ENCODE data around the gene FAIM. TPM values are rescaled to one million over a fixed set of nuclear protein-coding genes. Genes with fewer than 3 reads are reported as not detected.
"Not testable (repeated sequence)": the region's sequence is repeated elsewhere in the genome, so short reads cannot be mapped to it uniquely, and the experiment has no call there.

Gene FAIM
- total RNA-seq, 1 donor from 2014 or later = 12.5 TPM

DNA sequence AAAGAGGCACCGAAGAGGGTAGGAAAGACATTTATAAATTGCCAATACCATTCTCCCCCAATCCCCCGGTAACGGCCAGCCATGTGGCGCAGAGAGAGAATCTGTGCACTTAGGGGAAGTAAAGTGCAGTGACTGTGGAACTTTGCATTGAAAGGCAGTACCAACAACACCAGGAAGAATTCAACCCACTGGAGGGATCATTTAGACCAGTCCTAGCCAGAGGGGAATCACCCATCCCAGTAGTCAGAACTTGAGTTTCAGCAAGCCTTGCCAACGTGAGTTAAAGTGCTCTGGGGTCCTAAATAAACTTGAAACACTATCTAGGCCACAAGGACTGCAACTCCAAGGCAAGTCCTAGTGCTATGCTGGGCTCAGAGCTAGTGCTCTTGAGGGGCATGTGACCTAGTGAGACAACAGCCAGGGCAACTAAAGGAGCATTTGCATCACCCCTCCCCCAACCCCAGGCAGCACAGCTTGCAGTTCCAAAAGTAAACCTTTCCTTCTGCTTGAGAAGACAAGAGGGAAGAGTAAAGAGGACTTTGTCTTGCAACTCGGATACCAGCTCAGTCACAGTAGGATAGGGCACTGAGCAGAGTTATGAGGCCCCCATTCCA, 29.5 kb upstream of the FAIM start:
- Histone ChIP-seq H3K9ac (ENCODE audit: low read depth in 1 of 3, low read length in 3 of 3) (no peak overlapping the region), H3K9me3 (ENCODE audit: control insufficient read depth in 3 of 3, low read length in 3 of 3) (peaks cover 0 to under 1% (median 0%) of the 10 kb centered on the region in 3 donors), H3K4me1 (ENCODE audit: control insufficient read depth in 3 of 3, insufficient read depth in 3 of 3, low read length in 3 of 3) (peaks cover 0 to 12% (median 7%) of the 10 kb centered on the region in 3 donors), H3K4me3 (ENCODE audit: low read length in 3 of 3) (peak overlapping the region in 1 of 3 donors; percentile 29), H3K27ac (ENCODE audit: low read depth, low read length) (no peak overlapping the region), H3K36me3 (ENCODE audit: control insufficient read depth in 3 of 3, insufficient read depth in 3 of 3, low read length in 3 of 3) (peaks cover 0 to 2% (median 0%) of the 10 kb centered on the region in 3 donors), H3K27me3 (ENCODE audit: control insufficient read depth in 3 of 3, insufficient read depth in 3 of 3, low read length in 3 of 3) (no peaks in the 10 kb centered on the region)

- Histone ChIP-seq H3K9me3 (ENCODE audit: control insufficient read depth in 3 of 3, low read length in 3 of 3) (no peaks in the 10 kb centered on the region), H3K36me3 (ENCODE audit: control insufficient read depth in 3 of 3, insufficient read depth in 3 of 3, low read length in 3 of 3) (peaks cover 0 to 8% (median 4%) of the 10 kb centered on the region in 3 donors), H3K9ac (ENCODE audit: low read depth in 1 of 3, low read length in 3 of 3) (no peak overlapping the region), H3K4me3 (ENCODE audit: low read length in 3 of 3) (no peak overlapping the region), H3K4me1 (ENCODE audit: control insufficient read depth in 3 of 3, insufficient read depth in 3 of 3, low read length in 3 of 3) (no peaks in the 10 kb centered on the region), H3K27ac (ENCODE audit: low read depth, low read length) (no peak overlapping the region), H3K27me3 (ENCODE audit: control insufficient read depth in 3 of 3, insufficient read depth in 3 of 3, low read length in 3 of 3) (no peaks in the 10 kb centered on the region)
Observed at GRCh38 chr3:138587374-138587773, 21.2 kb upstream of the FAIM start.

DNA sequence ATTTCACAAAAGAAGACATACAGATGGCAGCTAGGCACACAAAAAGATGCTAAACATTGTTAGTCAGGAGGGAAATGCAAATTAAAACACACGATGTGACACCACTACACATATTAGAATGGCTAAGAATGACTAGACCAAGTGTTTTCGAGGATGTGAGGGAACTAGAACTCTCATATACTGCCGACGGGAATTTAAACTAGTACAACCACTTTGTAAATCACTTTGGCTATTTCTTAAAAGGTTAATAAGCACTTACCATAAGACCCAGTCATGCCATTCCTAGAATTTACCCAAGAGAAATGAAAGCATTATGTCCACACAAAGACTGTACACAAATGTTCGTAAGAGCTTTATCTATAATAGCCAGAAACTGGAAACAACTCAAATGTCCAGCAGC, 20.1 kb upstream of the FAIM start:
- H3K27ac ChIP-seq (ENCODE audit: low read depth, low read length) = no peak overlapping the region
- H3K9me3 ChIP-seq (ENCODE audit: control insufficient read depth in 3 of 3, low read length in 3 of 3) = no peaks in the 10 kb centered on the region
- H3K27me3 ChIP-seq (ENCODE audit: control insufficient read depth in 3 of 3, insufficient read depth in 3 of 3, low read length in 3 of 3) = no peaks in the 10 kb centered on the region
- H3K4me3 ChIP-seq (ENCODE audit: low read length in 3 of 3) = no peak overlapping the region
- peaks cover 0 to 8% (median 4%) of the 10 kb centered on the region in 3 donors for H3K36me3 ChIP-seq (ENCODE audit: control insufficient read depth in 3 of 3, insufficient read depth in 3 of 3, low read length in 3 of 3)
- peaks cover under 1 to 2% (median 1%) of the 10 kb centered on the region in 3 donors for H3K4me1 ChIP-seq (ENCODE audit: control insufficient read depth in 3 of 3, insufficient read depth in 3 of 3, low read length in 3 of 3)
- no peak overlapping the region for H3K9ac ChIP-seq (ENCODE audit: low read depth in 1 of 3, low read length in 3 of 3)

- Histone ChIP-seq H3K9ac (ENCODE audit: low read depth in 1 of 3, low read length in 3 of 3) (no peak overlapping the region), H3K27ac (ENCODE audit: low read depth, low read length) (no peak overlapping the region), H3K27me3 (ENCODE audit: control insufficient read depth in 3 of 3, insufficient read depth in 3 of 3, low read length in 3 of 3) (no peaks in the 10 kb centered on the region), H3K4me1 (ENCODE audit: control insufficient read depth in 3 of 3, insufficient read depth in 3 of 3, low read length in 3 of 3) (peaks cover 4 to 11% (median 5%) of the 10 kb centered on the region in 3 donors), H3K36me3 (ENCODE audit: control insufficient read depth in 3 of 3, insufficient read depth in 3 of 3, low read length in 3 of 3) (peaks cover 0 to 8% (median 4%) of the 10 kb centered on the region in 3 donors), H3K4me3 (ENCODE audit: low read length in 3 of 3) (no peak overlapping the region), H3K9me3 (ENCODE audit: control insufficient read depth in 3 of 3, low read length in 3 of 3) (no peaks in the 10 kb centered on the region)
Observed at GRCh38 chr3:138591392-138591791, 17.2 kb upstream of the FAIM start.

DNA sequence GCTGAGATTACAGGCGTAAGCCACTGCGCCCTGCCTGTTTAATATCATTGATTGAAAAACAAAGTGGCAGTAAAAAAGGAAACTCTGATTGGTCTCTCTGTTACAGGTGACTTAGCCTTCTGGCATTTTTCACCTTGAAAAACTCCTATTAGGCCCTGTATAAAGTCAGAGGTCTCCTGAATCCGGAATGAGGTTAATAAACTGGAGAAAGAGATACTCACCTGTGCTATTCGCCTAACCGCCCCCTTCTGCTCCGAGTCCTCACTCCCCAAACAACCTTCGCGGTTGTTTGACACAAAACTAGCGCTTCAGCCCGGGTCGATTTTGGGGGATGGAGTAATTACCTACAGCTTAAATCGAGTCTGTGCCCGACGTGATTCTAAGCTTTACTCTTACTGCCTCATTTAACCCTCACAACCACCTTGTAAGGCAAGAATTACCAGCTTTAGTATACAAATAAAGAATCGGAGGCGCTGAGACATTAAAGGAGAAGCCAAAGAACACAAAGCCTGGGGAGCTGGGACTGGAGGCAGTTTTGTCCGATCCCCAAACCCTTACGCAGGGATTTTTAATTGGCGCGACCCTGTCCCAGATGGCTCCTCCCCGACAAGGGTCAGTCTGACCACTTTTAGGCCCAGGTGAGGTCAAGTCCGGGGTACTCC, 15.0 kb upstream of the FAIM start:
- Histone ChIP-seq H3K27me3 (ENCODE audit: control insufficient read depth in 3 of 3, insufficient read depth in 3 of 3, low read length in 3 of 3) (no peaks in the 10 kb centered on the region), H3K27ac (ENCODE audit: low read depth, low read length) (peak overlapping the region; percentile 83)

GRCh38 chr3:138594150-138594934, 14.2 kb upstream of the FAIM start, which contains the start of gene CEP70:
Gene CEP70 (minus strand): TSS chr3:138594260. CDS start chr3:138572927, 21,333 bp downstream.
- Histone ChIP-seq H3K36me3 (ENCODE audit: control insufficient read depth in 3 of 3, insufficient read depth in 3 of 3, low read length in 3 of 3) (no peaks in the 10 kb centered on the region), H3K27ac (ENCODE audit: low read depth, low read length) (peak within 1 kb of the TSS; percentile 83), H3K9me3 (ENCODE audit: control insufficient read depth in 3 of 3, low read length in 3 of 3) (no peaks in the 10 kb centered on the region), H3K4me3 (ENCODE audit: low read length in 3 of 3) (peak within 1 kb of the TSS; percentile 68 to 97 (median 96)), H3K27me3 (ENCODE audit: control insufficient read depth in 3 of 3, insufficient read depth in 3 of 3, low read length in 3 of 3) (no peaks in the 10 kb centered on the region), H3K9ac (ENCODE audit: low read depth in 1 of 3, low read length in 3 of 3) (peak within 1 kb of the TSS; percentile 94 to 99 (median 98)), H3K4me1 (ENCODE audit: control insufficient read depth in 3 of 3, insufficient read depth in 3 of 3, low read length in 3 of 3) (peaks cover 4 to 11% (median 5%) of the 10 kb centered on the region in 3 donors)

More for the DNA sequence above, 15.0 kb upstream of the FAIM start:
- H3K9ac ChIP-seq (ENCODE audit: low read depth in 1 of 3, low read length in 3 of 3) = peak overlapping the region; percentile 94 to 99 (median 98)
- no peaks in the 10 kb centered on the region for H3K9me3 ChIP-seq (ENCODE audit: control insufficient read depth in 3 of 3, low read length in 3 of 3)
- H3K36me3 ChIP-seq (ENCODE audit: control insufficient read depth in 3 of 3, insufficient read depth in 3 of 3, low read length in 3 of 3) = peaks cover 0 to 2% (median 1%) of the 10 kb centered on the region in 3 donors
- H3K4me3 ChIP-seq (ENCODE audit: low read length in 3 of 3) = peak overlapping the region; percentile 68 to 97 (median 96)
- peaks cover 4 to 11% (median 5%) of the 10 kb centered on the region in 3 donors for H3K4me1 ChIP-seq (ENCODE audit: control insufficient read depth in 3 of 3, insufficient read depth in 3 of 3, low read length in 3 of 3)

- Histone ChIP-seq H3K4me1 (ENCODE audit: control insufficient read depth in 3 of 3, insufficient read depth in 3 of 3, low read length in 3 of 3) (peaks cover 4 to 11% (median 5%) of the 10 kb centered on the region in 3 donors), H3K36me3 (ENCODE audit: control insufficient read depth in 3 of 3, insufficient read depth in 3 of 3, low read length in 3 of 3) (no peaks in the 10 kb centered on the region), H3K27ac (ENCODE audit: low read depth, low read length) (peak overlapping the region; percentile 83), H3K4me3 (ENCODE audit: low read length in 3 of 3) (peak overlapping the region in 1 of 3 donors; percentile 96), H3K9ac (ENCODE audit: low read depth in 1 of 3, low read length in 3 of 3) (no peak overlapping the region), H3K9me3 (ENCODE audit: control insufficient read depth in 3 of 3, low read length in 3 of 3) (no peaks in the 10 kb centered on the region), H3K27me3 (ENCODE audit: control insufficient read depth in 3 of 3, insufficient read depth in 3 of 3, low read length in 3 of 3) (no peaks in the 10 kb centered on the region)
Observed at GRCh38 chr3:138594935-138595610, 13.5 kb upstream of the FAIM start.

DNA sequence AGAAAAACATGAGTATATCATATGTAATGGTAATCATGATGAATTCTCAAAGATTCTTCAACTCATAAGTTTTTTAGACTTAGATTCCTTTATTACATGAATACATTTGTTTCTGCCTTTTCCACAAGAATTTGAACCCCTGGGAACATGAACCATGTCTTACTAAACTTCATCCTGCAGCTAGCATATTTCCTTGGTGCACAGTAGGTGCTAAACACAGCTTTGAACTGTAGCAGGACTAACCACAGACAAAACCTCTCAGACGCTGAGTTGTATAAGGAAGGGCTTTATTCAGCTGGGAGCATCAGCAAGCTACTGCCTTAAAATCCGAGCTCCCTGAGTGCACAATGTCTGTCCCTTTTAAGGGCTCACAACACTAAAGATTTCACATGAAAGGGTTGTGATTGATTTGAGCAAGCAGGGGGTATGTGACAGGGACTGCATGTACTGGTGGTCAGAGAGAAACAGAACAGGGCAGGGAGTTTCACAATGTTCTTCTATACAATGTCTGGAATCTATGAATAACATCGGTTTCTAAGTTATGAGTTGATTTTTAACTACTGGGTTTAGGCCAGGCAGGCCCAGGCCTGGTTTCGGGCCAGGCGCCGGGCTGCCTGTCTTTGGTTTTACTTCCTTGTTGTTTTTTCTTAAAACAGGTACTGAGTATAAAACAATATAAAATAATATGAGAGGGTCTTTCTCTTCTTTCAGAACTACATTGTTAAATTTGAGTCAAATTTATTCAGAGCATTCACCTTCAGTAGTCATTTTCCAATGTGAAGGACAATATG, 11.2 kb upstream of the FAIM start:
- not testable (repeated sequence) for H3K9ac ChIP-seq (ENCODE audit: low read depth in 1 of 3, low read length in 3 of 3); H3K27me3 ChIP-seq (ENCODE audit: control insufficient read depth in 3 of 3, insufficient read depth in 3 of 3, low read length in 3 of 3); H3K36me3 ChIP-seq (ENCODE audit: control insufficient read depth in 3 of 3, insufficient read depth in 3 of 3, low read length in 3 of 3); H3K27ac ChIP-seq (ENCODE audit: low read depth, low read length); H3K4me3 ChIP-seq (ENCODE audit: low read length in 3 of 3); H3K9me3 ChIP-seq (ENCODE audit: control insufficient read depth in 3 of 3, low read length in 3 of 3)
- peaks cover 4 to 11% (median 5%) of the 10 kb centered on the region in 3 donors for H3K4me1 ChIP-seq (ENCODE audit: control insufficient read depth in 3 of 3, insufficient read depth in 3 of 3, low read length in 3 of 3)

DNA sequence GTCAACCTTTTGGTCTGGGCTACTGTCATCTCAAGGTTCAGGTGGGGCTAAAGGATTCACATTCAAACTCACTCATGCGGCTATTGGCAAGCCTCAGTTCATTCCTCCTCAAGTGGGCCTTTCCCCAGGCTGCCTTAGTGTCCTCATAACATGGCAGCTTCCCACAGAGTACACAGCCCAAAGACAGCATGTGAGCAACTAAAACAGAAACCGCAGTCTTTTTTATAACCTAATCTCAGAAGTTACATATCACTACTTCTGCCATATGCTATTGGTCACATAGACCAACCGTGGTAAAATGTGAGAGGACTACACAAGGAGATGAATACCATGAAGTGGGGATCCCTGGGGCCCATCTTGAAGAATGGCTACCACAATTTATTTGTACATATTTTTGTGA, 10.0 kb upstream of the FAIM start:
- no peaks in the 10 kb centered on the region for H3K9me3 ChIP-seq (ENCODE audit: control insufficient read depth in 3 of 3, low read length in 3 of 3)
- H3K27me3 ChIP-seq (ENCODE audit: control insufficient read depth in 3 of 3, insufficient read depth in 3 of 3, low read length in 3 of 3) = no peaks in the 10 kb centered on the region
- no peak overlapping the region for H3K4me3 ChIP-seq (ENCODE audit: low read length in 3 of 3)
- H3K36me3 ChIP-seq (ENCODE audit: control insufficient read depth in 3 of 3, insufficient read depth in 3 of 3, low read length in 3 of 3) = no peaks in the 10 kb centered on the region
- H3K9ac ChIP-seq (ENCODE audit: low read depth in 1 of 3, low read length in 3 of 3) = no peak overlapping the region
- peaks cover 3 to 8% (median 3%) of the 10 kb centered on the region in 3 donors for H3K4me1 ChIP-seq (ENCODE audit: control insufficient read depth in 3 of 3, insufficient read depth in 3 of 3, low read length in 3 of 3)
- H3K27ac ChIP-seq (ENCODE audit: low read depth, low read length) = no peak overlapping the region

All from skeletal muscle tissue (tissue), 4 donors.